ENCODE data around the gene CLEC18B.
"Not testable (repeated sequence)": the region's sequence is repeated elsewhere in the genome, so short reads cannot be mapped to it uniquely, and the experiment has no call there.

CLEC18B gene

DNA sequence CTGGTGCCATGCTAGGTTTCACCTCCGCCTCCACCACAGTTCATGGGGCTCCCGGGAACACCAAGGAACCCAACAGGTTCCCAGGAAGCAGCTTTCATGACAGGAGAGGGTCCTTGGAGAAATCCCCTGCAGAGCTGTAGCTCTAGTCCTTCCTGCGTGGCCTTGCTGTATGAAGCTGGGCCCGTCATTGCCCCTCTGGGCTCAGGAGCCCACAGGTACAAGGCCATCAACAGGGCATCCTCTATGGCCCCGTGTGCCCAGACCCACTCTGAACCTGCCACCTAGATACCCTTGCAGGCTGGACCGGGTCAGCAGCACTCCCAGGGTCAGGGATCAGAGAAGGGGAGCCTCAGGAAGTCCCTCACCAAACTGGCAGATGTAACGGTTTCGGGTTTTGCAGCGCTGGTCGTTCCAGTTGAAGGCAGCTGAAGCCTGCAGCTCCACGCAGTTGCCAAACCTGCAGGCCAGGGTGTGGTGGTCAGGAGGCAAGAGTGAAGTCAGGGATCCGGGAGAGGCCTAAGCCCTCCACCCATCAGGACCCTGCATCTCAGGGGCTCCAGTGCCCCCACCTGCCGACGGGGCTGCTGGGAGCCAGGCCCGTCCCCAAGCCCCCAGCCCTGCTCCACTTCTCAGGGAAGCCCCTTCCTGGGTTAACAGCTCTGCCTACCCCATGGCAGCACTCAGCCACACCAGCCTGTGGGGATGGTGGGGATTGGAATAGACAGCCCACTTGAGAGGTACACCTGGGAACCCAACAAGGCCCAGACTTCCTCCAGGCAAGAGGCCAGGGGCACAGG lies 11.9 kb downstream of the CLEC18B start:
- not testable (repeated sequence) for H3K27ac ChIP-seq; DNase-seq (ENCODE audit: low read depth, low spot score)

DNA sequence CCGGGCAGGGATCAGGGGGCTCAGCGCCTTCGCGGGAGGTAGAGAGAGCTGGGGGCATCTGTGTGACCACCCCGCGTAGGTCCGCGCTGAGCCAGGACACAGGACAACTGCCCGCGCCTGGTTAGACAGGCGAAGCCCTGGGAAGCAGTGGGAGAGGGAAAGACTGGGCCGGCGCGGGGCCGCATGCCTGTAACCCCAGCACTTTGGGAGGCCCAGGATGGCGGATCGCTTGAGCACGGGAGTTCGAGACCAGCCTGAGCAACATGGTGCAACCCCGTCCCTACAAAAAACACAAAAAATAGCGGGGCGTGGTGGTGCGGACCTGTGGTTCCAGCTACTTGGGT lies 13.9 kb downstream of the CLEC18B start:
- H3K27ac ChIP-seq; DNase-seq (ENCODE audit: low read depth, low spot score): not testable (repeated sequence)

DNA sequence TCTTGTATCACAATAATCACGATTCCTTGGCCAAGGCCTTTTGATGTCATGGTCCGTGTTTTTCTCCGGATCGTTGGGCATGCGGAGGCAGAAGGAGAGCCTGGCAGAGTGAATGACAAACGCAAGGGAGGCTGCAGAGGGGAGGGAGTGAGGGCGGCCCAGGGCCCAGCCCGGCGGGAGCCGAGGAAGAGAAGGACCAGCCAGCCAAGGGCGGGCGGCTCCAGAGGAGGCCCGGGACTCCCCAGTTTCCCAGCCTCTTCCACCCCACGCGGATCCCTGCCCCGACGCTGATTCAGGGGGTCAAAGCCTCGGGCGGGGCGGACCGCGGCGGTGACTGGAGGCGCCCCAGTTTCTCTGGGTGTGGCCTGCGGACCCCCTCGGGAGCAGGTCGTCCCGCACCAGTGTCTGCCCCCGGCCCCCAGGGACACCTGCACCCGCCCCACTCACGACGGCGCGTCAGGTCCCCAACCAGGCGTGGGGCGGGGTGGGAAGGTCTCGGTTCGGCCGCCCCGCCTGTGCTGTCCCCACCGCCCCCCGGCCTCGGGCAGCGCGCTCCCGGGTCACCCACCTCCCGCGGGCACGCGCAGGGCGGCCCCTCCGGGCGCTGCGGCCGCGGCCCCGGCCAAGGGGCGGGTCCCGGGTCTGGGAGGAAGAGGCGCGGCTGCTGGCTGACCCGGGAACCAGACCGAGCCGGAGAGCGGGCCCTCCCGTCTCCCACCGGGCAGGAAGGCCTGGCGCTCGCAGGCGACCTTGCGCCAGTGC lies 14.5 kb downstream of the CLEC18B start:
- not testable (repeated sequence) for H3K27ac ChIP-seq; DNase-seq (ENCODE audit: low read depth, low spot score)

DNA sequence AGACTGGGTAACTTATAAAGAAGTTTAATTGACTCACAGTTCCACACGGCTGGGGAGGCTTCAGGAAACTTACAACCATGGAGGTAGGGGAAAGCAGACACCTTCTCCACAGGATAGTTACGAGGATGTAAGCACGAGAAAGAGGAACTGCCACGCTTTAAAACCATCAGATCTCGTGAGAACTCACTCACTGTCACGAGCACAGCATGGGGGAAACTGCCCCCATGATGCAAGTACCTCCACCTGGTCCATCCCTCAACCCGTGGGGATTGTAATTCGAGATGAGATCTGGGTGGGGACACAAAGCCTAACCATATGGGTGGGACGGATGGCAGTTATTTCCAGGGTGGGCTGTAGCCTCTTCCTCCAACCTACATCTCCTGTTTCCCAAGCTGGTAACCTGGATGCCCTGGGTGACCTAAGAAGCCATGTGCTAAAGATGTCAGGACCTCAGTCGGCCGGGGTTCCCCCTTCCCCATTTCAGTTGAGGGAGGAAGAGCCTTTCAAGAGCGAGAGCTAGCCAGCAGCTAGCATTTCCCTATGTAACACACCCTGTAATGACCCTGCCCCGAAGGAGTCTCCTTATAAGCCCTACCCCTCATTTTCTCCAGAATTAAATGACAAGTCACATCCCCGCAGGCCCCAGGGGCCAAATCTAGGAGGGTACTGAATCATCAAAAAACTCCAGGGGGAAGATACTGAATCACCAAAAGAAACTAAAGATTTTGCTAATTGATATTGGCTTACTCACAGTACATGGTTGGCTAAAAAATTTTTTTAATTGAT lies 16.9 kb downstream of the CLEC18B start:
- not testable (repeated sequence) for DNase-seq (ENCODE audit: low read depth, low spot score); H3K27ac ChIP-seq

DNA sequence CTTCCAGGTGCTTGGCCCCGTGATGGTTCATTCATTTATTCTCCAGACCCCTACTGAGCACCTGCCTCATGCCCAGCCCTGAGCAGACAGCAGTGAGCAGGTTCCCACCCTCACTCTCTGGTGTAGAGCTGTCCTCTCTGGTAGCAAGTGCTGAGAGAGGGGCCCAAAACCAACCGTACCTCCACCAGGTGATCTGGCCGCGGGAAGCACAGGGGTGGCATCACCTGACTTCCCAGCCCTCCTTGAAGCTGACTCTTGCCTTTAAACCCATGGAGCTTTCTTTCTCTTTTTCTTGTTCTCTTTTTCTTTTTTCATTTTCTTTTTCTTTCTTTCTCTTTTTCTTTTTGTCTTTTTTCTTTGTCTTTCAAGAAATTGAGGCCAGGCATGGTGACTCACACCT lies 21.0 kb downstream of the CLEC18B start:
- H3K27ac ChIP-seq; DNase-seq (ENCODE audit: low read depth, low spot score): not testable (repeated sequence)

DNA sequence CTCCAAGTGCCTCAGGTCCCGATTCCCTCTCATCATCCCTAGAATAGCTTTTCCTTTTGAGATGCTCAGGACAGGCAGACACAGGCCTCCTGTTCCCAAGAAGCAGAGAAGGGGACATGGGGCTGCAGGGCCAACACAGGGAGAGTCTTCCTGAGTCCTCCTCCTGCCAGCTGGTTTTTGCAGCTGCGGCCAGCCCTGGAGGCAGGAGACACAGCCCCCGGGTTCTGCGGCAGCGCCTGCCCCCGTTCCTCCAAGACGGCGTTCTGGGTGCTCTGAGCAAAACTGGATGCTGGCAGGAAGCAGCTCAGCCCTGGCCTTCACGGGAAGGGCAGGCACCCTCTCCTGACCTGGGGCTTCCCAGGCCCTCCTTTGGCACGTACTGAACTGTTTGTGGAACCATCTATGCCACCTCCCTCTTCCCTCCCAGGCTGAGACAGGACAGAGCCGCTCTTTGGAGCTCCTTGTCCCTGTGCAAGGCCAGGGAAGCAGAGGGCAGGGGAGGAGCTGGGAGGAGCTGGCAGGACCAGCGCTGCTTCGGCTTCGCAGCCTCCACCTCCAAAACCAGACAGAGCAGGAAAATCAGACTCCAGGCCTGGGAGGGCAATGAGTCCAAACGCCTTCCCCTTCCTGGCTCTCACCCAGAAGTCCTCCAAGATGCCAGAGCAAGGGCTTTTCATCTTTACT lies 22.9 kb downstream of the CLEC18B start:
- not testable (repeated sequence) for DNase-seq (ENCODE audit: low read depth, low spot score); H3K27ac ChIP-seq

DNA sequence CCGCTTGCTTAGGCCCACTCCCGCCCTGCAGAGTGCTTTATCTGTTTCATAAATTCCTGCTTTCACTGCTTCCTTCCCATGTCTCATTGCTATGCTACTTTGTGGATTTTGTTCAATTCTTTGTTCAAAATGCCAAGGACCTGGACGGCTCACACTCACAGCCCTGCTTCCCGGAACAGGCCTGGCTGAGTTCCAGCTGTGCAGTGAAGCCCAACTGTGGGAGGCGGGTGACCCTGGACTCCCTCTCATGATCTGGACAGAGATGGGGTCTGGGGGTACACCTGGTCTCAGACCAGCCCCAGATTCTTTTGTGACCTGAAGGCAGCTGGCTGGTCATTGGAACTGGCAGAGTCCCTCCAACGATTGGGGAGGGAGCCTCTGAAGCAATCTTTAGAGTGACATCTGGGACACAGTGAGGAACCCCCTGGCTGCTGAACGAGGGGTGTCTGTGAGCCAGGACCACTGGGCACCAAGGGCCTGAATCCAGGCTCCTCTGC lies 24.7 kb downstream of the CLEC18B start:
- not testable (repeated sequence) for H3K27ac ChIP-seq; DNase-seq (ENCODE audit: low read depth, low spot score)

DNA sequence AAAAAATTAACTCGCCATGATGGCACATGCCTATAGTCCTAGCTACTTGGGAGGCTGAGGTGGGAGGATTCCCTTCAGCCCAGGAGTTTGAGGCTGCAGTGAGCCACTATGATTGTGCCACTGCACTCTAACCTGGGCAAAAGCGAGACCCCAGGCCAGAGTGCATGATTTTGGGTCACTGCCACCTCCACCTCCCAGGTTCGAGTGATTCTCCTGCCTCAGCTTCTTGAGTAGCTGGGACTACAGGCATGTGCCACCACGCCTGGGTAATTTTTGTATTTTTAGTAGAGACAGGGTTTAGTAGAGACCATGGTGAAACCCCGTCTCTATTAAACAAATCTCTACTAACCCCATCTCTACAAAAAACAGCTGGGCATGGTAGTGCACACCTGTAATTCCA lies 26.7 kb downstream of the CLEC18B start:
- H3K27ac ChIP-seq; DNase-seq (ENCODE audit: low read depth, low spot score): not testable (repeated sequence)

DNA sequence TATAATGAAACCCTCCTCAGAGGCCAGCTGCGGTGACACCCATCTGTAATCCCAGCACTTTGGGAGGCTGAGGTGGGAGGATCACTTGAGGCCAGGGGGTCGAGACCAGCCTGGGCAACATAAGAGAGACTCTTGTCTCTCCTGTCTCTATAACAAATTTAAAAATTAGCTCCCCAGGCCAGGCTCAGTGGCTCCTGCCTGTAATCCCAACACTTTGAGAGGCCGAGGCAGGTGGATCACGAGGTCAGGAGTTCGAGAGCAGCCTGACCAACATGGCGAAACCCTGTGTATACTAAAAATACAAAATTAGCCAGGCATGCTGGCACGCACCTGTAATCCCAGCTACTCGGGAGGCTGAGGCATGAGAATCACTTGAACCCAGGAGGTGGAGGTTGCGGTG lies 27.1 kb downstream of the CLEC18B start:
- DNase-seq (ENCODE audit: low read depth, low spot score); H3K27ac ChIP-seq: not testable (repeated sequence)

DNA sequence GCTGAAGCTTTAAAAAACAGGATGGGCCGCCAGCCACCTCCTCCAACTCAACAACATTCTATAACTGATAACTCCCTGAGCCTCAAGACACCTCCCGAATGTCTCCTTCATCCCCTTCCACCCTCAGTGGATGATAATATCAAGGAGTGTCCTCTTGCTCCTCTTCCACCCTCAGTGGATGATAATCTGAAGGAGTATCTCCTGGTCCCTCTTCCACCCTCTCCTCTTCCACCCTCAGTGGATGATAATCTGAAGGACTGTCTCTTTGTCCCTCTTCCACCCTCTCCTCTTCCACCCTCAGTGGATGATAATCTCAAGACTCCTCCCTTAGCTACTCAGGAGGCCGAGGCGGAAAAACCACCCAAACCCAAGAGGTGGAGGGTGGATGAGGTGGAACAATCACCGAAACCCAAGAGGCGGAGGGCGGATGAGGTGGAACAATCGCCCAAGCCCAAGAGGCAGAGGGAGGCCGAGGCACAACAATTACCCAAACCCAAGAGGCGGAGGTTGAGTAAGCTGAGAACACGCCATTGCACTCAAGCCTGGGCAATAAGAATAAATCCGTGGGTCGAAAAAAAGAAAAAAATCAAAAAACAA lies 29.7 kb downstream of the CLEC18B start:
- not testable (repeated sequence) for DNase-seq (ENCODE audit: low read depth, low spot score); H3K27ac ChIP-seq

DNA sequence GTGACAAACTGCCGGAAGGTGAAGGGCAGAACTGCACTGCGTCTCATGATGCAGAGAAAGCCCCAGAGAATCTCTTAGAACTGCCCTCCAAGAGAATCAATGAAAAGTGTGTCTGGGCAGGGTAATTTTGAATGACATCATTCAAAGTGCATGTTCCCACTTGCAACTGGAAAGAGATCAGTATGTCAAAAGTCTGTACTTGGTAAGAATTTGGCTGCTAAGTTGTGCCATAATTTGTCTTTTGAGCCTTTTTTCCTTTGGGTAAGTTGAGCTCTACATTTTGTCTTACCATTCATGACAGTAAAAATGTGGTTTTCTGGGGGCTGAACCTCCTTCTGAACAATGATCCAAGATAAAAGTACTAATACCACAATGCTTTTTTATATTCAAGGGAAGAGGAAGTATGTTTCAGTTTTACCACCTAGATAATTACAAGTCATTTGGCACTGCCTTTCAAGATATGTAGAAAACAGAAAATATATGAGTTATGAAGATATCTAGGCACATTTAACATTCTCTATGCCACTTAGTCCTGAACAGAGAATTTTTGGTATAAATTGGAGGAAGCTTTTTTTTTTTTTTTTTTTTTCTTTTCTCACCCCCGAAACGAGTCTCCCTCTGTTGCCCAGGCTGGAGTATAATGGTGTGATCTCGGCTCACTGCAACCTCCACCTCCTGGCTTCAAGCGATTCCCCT lies 38.8 kb downstream of the CLEC18B start:
- not testable (repeated sequence) for H3K27ac ChIP-seq; DNase-seq (ENCODE audit: low read depth, low spot score)

DNA sequence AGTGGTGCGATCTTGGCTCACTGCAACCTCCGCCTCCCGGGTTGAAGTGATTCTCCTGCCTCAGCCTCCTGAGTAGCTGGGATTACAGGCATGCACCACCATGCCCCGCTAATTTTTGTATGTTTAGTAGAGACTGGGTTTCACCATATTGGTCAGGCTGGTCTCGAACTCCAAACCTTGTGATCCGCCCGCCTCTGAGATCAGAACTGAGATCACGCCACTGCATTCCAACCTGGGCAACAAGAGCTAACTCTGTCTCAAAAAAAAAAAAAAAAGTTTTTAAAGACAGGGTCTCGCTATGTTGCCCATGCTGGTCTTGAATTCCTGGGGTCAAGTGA lies 47.5 kb downstream of the CLEC18B start:
- DNase-seq (ENCODE audit: low read depth, low spot score); H3K27ac ChIP-seq: not testable (repeated sequence)

DNA sequence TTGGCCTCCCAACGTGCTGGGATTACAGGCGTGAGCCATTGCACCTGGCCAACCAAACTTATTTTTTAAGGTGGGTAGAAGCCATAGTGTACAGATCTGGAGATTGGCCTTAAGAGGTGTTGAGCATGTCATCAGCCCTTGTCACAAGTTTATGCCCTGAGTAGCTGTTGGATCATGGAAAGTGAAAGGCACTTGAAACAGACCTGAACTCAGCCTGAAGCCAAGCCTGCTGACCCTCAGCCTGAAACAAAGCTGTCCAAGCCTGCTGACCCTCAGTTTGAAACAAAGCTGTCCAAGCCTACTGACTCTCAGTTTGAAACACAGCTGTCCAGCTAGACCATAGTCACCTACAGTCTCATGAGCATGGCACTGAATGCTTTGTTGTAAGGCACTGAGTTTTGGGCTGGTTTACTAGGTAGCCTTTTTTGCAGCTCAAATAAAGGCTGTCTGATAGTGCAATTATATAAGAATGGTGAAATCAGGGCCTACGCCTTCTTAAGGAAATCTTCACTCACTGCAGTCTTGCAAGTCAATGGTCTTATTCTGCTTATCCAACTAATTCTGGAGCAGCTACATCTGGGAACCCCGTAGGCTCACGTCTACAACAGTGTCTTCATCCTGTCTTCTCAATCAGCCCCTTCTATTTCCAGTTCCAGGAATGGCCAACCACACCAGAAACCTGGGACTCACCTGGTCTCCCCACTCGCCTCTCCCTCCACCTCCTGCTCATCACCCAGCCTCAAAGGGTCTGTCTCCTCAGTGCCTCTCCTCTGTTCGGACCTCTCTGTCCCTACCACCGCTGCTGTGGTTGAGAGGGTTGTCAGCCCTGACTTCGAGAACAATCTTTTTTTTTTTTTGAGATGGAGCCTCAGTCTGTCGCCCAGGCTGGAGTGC lies 48.1 kb downstream of the CLEC18B start:
- H3K27ac ChIP-seq = no peak overlapping the region
- DNase-seq (ENCODE audit: low read depth, low spot score) = no peak

DNA sequence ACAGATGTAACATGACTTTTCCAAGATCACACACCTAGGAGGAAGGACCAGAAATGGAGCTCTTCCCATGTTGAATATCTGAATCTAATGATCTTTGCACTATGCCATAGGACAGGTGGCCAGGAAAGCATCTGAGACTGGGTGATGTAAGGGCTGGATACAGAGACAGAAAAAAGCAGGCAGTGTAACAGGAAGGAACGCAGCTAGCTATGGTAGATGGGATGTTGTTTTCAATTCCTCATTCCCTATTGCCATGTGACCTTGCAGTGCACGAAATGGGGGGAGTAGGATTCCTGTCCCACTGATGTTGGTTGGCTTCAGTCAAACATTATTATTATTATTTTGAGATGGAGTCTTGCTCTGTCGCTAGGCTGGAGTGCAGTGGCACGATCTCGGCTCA lies 48.9 kb downstream of the CLEC18B start:
- no peak overlapping the region for H3K27ac ChIP-seq
- DNase-seq (ENCODE audit: low read depth, low spot score) = no peak

DNA sequence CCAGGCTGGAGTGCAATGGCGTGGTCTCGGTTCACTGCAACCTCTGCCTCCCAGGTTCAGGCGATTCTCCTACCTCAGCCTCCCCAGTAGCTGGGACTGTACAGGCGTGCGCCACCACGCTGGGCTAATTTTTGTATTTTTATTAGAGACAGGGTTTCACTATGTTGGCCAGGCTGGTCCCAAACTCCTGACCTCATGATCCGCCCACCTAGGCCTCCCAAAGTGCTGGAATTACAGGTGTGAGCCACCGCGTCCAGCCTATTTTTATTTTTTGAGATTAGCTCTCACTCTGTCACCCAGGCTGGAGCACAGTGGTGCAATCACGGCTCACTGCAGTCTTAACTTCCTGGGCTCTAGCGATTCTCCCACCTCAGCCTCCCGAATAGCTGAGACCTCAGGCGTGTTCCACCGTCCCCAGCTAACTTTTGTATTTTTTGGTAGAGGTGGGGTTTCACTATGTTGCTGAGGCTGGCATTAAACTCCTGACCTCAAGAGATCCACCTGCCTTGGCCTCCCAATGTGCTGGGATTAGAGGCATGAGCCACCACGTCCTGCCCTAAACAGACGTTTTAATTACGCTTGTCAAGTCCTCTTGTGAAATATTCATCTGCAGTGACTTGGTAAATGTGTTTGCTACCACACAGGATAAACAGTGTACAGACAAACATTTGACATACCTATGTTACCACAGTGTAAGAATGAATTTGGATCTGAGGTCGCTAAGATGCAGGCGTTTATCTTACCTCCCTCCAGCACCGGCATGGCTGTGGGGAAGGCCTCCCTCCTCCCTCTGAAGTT lies 50.7 kb downstream of the CLEC18B start:
- not testable (repeated sequence) for H3K27ac ChIP-seq; DNase-seq (ENCODE audit: low read depth, low spot score)

DNA sequence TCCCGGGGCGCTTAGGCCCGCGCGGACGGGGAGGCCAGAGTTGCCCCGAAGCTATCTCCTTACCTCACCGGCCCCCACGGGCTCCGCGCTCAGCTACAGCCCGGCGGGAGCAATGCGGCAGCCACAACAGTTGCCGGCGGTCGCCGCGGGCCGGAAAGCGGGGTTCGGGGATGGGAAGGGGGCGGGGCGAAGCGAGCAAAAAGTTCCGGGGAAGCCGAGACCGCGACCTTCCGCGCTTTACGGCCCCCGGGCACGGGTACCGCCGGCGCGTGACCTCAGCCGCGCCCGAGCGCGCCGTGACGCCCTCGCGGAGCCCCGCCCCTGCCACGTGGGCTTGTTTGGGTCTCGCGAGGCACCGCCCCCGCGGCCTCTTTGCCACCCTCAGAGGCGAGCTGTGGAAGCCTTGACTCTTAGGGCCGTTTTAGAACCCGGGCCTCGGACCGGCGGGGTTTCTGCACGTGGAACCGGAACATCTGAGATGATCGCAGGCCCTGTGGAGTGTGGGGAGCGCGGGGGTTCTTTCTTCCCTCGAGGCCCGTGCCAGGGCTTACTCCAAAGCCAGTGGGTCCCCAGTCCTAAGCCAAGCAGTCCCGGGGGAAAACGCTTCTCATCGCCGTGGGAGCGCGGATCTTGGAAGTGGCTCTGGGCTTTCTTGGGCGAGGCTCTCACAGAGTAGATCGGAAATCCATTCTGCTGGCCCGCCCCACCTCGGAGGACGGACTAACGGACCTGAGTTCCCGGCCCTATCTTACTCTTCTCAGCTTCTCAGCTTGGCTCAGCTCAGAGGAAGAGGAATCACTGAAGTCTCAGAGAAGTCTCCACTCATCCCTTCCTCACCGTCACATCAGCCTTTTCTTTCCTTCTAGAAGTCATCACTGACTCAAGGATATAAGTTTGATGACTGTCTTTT lies 53.0 kb downstream of the CLEC18B start:
- peak overlapping the region; percentile 47 for H3K27ac ChIP-seq
- peak; percentile 33 for DNase-seq (ENCODE audit: low read depth, low spot score)
